ENCODE results near the gene VMAC.
"Not testable (repeated sequence)": the region's sequence is repeated elsewhere in the genome, so short reads cannot be mapped to it uniquely, and the experiment has no call there.

Gene VMAC
- total RNA-seq, result 35.1 to 52.2 reads per million in 2 donors

DNA sequence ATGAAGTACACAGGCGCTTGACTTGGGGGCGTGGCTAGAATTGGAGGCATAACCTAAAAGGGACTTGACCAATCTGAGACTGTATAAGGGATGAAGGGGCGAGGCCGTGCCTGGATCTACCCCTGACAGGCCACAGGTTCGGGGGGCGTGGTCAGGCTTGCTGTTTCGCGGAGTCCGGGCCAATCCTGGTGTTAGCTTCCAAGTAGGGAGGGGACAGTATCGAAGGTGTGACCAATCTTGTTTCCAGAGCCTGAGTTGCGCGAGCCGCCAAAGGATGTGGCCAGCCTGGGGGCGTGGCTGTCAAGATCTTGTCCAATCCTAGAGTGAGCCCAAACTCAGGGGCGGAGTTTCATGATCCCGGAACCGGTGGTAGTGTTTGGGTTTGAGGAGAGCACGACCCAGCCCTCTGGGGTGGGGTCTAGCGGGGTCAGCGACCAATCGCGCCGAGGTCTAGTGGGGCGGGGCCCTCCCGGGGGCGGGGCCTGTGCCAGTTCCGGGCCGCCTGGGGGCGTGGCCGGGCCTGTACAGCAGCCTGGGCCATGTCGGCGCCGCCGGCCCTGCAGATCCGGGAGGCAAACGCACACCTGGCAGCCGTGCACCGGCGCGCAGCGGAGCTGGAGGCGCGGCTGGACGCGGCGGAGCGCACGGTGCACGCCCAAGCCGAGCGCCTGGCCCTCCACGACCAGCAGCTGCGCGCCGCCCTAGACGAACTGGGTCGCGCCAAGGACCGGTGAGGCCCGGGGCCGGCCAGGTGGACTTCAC, at the start of gene VMAC:
Gene VMAC (plus strand): TSS at position 521 of the 762 bp plus-strand sequence. CDS start 19 bp downstream, at position 540.
- DNase-seq, result peak; percentile 97

DNA sequence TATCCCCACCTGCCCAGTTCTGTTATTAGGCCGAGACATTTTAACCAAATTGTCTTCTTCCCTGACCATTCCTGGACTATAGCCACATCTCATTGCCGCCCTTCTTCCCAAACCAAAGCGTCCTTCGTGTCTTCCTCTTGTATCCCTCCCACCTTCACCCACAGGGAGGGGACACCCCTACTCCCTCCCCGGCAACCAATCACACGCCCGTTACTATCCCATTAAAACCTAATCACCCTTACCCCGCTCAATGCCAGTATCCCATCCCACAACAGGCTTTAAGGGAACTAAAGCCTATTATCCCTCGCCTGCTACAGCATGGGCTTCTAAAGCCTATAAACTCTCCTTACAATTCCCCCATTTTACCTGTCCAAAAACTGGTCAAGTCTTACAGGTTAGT, 49.5 kb upstream of the VMAC start:
- DNase-seq, result not testable (repeated sequence)

DNA sequence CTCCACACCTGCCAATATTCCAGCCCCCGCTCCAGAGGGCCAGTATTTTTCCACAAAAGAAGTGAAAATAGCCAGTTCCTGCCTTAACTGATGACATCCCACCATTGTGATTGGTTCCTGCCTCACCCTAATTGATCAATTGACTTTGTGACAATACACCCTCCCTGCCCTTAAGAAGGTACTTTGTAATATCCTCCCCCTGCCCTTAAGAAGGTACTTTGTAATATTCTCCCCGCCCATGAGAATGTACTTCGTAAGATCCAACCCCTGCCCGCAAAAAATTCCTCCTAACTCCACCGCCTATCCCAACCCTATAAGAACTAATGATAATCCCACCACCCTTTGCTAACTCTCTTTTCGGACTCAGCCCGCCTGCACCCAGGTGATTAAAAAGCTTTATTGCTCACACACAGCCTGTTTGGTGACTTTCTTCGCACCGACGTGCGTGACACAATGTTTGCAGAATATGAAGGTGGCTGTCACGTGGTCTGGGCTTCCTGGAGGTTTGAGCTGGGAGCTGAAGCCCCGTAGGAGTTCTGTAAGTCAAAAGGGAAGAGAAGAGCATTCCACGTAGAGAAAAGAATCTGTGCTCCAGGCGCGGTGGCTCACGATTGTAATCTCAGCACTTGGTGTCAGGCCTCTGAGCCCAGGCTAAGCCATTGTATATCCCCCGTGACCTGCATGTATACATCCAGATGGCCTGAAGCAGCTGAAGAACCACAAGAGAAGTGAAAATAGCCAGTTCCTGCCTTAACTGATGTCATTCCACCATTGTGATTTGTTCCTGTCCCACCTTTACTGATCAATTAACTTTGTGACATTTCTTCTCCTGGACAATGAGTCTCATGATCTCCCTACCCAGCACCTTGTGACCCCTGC, 47.2 kb upstream of the VMAC start:
- DNase-seq, result no peak

GRCh38 chr19:5863030-5863665, 41.5 kb upstream of the VMAC start:
- DNase-seq, result no peak

DNA sequence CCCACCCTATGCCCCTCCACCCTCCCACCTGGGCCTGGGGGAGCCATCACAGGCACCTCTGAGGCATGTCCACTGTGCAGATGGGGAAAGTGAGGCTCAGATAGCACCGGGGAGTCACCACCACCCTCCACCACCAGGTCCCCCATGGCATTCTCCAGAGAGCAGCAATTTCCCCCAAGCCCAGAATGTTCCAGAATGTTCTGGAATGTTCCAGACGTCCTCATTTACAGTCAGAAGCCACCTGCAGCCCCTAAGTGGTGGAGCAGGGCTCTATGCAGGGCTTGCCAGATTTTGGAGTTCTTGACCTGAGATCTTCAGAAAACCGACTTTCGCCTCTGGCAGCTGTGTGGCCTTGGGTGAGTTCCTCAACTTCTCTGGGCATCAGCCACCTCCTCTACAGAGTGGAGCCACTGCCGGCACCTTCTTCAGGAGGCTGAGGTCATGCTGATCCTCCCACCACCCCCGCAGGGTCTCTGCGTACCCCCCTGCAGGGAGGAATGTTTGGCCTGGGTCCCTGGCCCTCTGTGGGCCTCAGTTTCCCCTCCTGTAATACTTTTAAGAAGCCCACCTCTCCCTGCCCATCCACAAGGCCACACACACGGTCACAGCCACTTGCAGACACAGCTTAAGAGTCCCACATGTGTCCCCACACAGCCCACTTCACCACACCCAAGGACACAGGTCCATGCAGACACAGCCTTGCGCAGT, 40.5 kb upstream of the VMAC start:
- DNase-seq, result no peak

GRCh38 chr19:5864725-5865486, 39.8 kb upstream of the VMAC start:
- DNase-seq, result no peak

DNA sequence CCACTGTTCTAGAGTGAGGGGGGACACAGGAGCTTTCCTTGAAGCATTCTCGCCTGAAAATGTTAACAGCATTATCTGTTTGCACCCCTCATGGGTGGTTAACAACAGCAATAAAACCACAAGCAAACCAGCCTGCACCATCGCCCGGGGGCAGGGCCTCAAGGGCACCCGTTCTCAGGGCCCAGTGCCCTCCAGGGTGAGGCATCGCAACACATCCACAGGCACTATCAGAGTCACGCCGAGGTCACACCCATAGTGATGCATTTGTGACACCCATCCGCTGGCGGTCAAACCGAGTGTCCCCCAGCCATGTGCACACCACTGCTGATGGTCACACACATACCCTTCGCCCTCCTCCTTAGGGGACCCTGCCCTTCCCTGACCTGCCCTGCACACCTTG, 38.9 kb upstream of the VMAC start:
- no peak for DNase-seq

DNA sequence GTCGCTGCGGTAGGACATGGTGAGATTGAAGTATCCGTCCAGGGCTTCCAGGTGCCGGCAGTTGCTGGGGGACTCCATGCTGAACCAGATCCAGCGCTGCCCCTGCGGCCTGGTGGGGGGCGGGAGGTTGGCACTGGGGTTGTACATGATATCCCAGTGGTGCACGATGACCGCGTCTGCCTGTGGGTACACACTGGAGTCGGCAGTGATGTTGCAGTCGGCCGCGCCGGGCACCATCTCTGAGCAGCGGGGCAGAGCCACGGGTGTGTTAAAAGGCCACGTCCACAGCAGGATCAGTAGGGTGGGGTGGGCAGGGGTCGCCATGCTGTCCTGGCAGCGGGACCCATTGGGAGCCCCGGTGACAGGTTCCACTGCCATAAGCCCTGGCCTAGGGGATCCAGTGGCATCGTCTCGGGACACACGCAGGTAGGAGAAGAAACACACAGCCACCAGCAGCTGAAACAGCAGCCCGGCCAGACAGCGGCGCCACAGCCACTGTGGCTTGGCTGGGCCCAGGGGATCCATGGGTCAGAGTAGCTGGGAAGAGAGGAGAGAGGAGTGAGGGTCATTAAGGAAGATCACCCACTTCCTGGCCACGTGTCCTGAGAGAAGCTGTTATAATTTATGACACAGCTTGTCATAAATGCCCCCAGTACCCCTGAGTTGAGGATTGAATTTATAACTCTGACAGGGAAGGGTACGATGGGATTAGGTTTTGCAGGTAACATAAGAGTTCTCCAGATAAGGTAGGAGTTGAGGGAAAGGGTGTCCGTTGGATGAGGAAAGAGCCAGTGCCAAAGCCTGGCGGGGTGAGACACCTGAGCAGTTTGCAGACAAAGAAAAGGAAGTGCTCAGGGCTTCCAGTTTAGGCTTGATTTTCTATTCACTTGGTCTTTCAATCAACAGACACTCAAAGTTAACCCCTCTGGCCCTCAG, 37.2 kb upstream of the VMAC start:
- no peak for DNase-seq

- DNase-seq, result no peak
Observed at GRCh38 chr19:5870986-5871394, 33.7 kb upstream of the VMAC start.

- no peak for DNase-seq
Observed at GRCh38 chr19:5873617-5874199, 31.0 kb upstream of the VMAC start.

- DNase-seq, result not testable (repeated sequence)
Observed at GRCh38 chr19:5874496-5874895, 30.2 kb upstream of the VMAC start.

DNA sequence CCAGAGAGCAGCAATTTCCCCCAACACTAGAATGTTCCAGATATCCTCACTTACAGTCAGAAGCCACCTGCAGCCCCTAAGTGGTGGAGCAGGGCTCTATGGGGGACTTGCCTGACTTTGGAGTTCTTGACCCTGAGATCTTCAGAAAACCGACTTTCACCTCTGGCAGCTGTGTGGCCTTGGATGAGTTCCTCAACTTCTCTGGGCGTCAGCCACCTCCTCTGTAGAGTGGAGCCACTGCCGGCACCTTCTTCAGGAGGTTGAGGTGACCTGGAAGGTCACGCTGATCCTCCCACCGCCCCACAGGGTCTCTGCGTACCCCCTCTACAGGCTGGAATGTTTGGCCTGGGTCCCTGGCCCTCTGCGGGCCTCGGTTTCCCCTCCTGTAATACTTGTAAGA, 27.2 kb upstream of the VMAC start:
- no peak for DNase-seq

GRCh38 chr19:5877882-5878281, 26.8 kb upstream of the VMAC start:
- DNase-seq, result no peak

- DNase-seq, result no peak
Observed at GRCh38 chr19:5880196-5880595, 24.5 kb upstream of the VMAC start.

- no peak for DNase-seq
Observed at GRCh38 chr19:5880604-5881078, 24.0 kb upstream of the VMAC start.

GRCh38 chr19:5881543-5882299, 23.0 kb upstream of the VMAC start:
- DNase-seq, result no peak

GRCh38 chr19:5882421-5882968, 22.2 kb upstream of the VMAC start:
- DNase-seq, result no peak

DNA sequence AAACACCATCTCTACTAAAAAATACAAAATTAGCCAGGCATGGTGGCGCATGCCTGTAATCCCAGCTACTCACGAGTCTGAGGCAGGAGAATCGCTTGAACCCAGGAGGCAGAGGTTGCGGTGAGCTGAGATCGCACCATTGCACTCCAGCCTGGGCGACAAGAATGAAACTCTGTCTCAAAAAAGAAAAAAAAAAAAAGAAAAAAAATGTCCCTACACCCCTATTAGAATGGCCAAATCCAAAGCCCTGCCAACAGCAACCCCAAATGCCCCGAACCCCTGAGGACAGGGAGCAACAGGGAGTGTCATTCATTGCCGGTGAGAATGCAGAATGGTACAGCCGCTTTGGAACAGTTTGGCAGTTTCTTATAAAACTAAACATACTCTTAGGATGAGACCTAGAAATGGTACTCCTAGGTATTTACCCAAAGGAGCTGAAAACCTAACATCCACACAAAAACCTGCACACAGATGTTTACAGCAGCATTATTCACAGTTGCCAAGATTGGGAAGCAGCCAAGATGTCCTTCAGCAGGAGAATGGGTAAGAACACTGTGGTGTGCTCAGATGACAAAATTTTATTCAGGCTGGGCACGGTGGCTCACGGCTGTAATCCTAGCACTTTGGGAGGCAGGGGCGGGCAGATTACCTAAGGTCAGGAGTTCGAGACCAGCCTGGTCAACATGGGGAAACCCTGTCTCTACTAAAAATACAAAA, 21.4 kb upstream of the VMAC start:
- DNase-seq, result not testable (repeated sequence)

Data from activated gamma-delta T cell (primary cell).